Measurements from ENCODE around the gene PTGDR2. TPM values are rescaled to one million over a fixed set of nuclear protein-coding genes. Genes with fewer than 3 reads are reported as not detected.

Gene PTGDR2
- total RNA-seq, 1 donor from 2014 or later = not detected

- FAIRE-seq = no peak
- Histone ChIP-seq H3K27me3 (ENCODE audit: control insufficient read depth, insufficient read depth, low read length) (no peaks in the 10 kb centered on the region), H3K4me3 (ENCODE audit: low read depth, low read length) (no peak overlapping the region), H3K36me3 (ENCODE audit: control insufficient read depth, insufficient read depth, low read length) (peaks cover 10% of the 10 kb centered on the region)
- no peak for TF ChIP-seq CTCF (IDR thresholded peaks at IDR 0.05; ENCODE audit: insufficient read depth, low read length, severe bottlenecking)
- DNase-seq (ENCODE audit: low read depth) = no peak
These were observed 34.1 kb upstream of the PTGDR2 start for GRCh38 chr11:60889869-60890311.

GRCh38 chr11:60887556-60887955, 31.8 kb upstream of the PTGDR2 start:
- peak; percentile 64 for TF ChIP-seq CTCF (IDR thresholded peaks at IDR 0.05; ENCODE audit: insufficient read depth, low read length, severe bottlenecking)
- FAIRE-seq (no peak), DNase-seq (ENCODE audit: low read depth) (peak; percentile 45)
- Histone ChIP-seq H3K27me3 (ENCODE audit: control insufficient read depth, insufficient read depth, low read length) (no peaks in the 10 kb centered on the region), H3K4me3 (ENCODE audit: low read depth, low read length) (no peak overlapping the region), H3K36me3 (ENCODE audit: control insufficient read depth, insufficient read depth, low read length) (peaks cover 7% of the 10 kb centered on the region)

- TF ChIP-seq CTCF (IDR thresholded peaks at IDR 0.05; ENCODE audit: insufficient read depth, low read length, severe bottlenecking) = no peak
- FAIRE-seq (no peak), DNase-seq (ENCODE audit: low read depth) (no peak)
- Histone ChIP-seq H3K27me3 (ENCODE audit: control insufficient read depth, insufficient read depth, low read length) (no peaks in the 10 kb centered on the region), H3K4me3 (ENCODE audit: low read depth, low read length) (no peak overlapping the region), H3K36me3 (ENCODE audit: control insufficient read depth, insufficient read depth, low read length) (peaks cover 6% of the 10 kb centered on the region)
These were observed 25.0 kb upstream of the PTGDR2 start for GRCh38 chr11:60880643-60881282.

- FAIRE-seq (no peak), DNase-seq (ENCODE audit: low read depth) (no peak)
- no peaks in the 10 kb centered on the region for H3K27me3 ChIP-seq (ENCODE audit: control insufficient read depth, insufficient read depth, low read length)
- peaks cover 6% of the 10 kb centered on the region for H3K36me3 ChIP-seq (ENCODE audit: control insufficient read depth, insufficient read depth, low read length)
- no peak for TF ChIP-seq CTCF (IDR thresholded peaks at IDR 0.05; ENCODE audit: insufficient read depth, low read length, severe bottlenecking)
- H3K4me3 ChIP-seq (ENCODE audit: low read depth, low read length) = no peak overlapping the region
These were observed 24.3 kb upstream of the PTGDR2 start for GRCh38 chr11:60879971-60880588.

GRCh38 chr11:60879104-60879503, 23.4 kb upstream of the PTGDR2 start:
- FAIRE-seq (no peak), DNase-seq (ENCODE audit: low read depth) (no peak)
- Histone ChIP-seq H3K27me3 (ENCODE audit: control insufficient read depth, insufficient read depth, low read length) (no peaks in the 10 kb centered on the region), H3K4me3 (ENCODE audit: low read depth, low read length) (no peak overlapping the region), H3K36me3 (ENCODE audit: control insufficient read depth, insufficient read depth, low read length) (peaks cover 6% of the 10 kb centered on the region)
- no peak for TF ChIP-seq CTCF (IDR thresholded peaks at IDR 0.05; ENCODE audit: insufficient read depth, low read length, severe bottlenecking)
